Memory B cell (primary cell): Measurements from ENCODE around the gene FAM89A.
A peak's percentile ranks its signal among the peaks of the same experiment; 100 is the strongest.

ENCODE experiments used
- ATAC-seq: fragments of 150-1000 bp; cut with Tn5 transposase; 2 replicates; pipeline ENCODE4 v1.10.0; 2021; ENCODE audit warnings: low read depth, mild to moderate bottlenecking, moderate library complexity
- DNase-seq, 2 donors: peaks; one replicate each; pipeline ENCODE4 v3.0.0; 2022; ENCODE audit warnings: low spot score in 2 of 2
- H3K27ac Mint-ChIP-seq: one replicate; pipeline ENCODE4 v1.8.0; 2022; ENCODE audit warnings: mild to moderate bottlenecking, moderate library complexity, mixed read lengths
- H3K27me3 Mint-ChIP-seq: one replicate; pipeline ENCODE4 v1.8.0; 2022; ENCODE audit warnings: mixed read lengths
- H3K36me3 Mint-ChIP-seq: one replicate; pipeline ENCODE4 v1.8.0; 2022; ENCODE audit warnings: mild to moderate bottlenecking, mixed read lengths
- H3K4me1 Mint-ChIP-seq: one replicate; pipeline ENCODE4 v1.8.0; 2022; ENCODE audit warnings: mixed read lengths
- H3K4me3 Mint-ChIP-seq: one replicate; pipeline ENCODE4 v1.8.0; 2022; ENCODE audit warnings: mild to moderate bottlenecking, moderate library complexity, mixed read lengths
- H3K9me3 Mint-ChIP-seq: one replicate; pipeline ENCODE4 v1.8.0; 2022; ENCODE audit warnings: mixed read lengths

FAM89A gene

GRCh38 chr1:230982696-230983095, 57.4 kb downstream of the FAM89A start:
- DNase-seq (no peak), ATAC-seq (no peak)

GRCh38 chr1:230979952-230980351, 60.1 kb downstream of the FAM89A start:
- peak overlapping the region; percentile 90 for H3K4me3 Mint-ChIP-seq
- H3K27ac Mint-ChIP-seq, result no peak overlapping the region
- H3K4me1 Mint-ChIP-seq, result peaks cover 23% of the 10 kb centered on the region
- H3K9me3 Mint-ChIP-seq, result no peaks in the 10 kb centered on the region
- no peaks in the 10 kb centered on the region for H3K27me3 Mint-ChIP-seq
- peaks cover 4% of the 10 kb centered on the region for H3K36me3 Mint-ChIP-seq
- ATAC-seq (no peak), DNase-seq (no peak)

More at GRCh38 chr1:230982696-230983095, 57.4 kb downstream of the FAM89A start:
- Mint-ChIP-seq H3K27ac (no peak overlapping the region), H3K4me3 (no peak overlapping the region), H3K4me1 (peaks cover 14% of the 10 kb centered on the region), H3K27me3 (no peaks in the 10 kb centered on the region), H3K9me3 (no peaks in the 10 kb centered on the region), H3K36me3 (peaks cover 8% of the 10 kb centered on the region)

- Mint-ChIP-seq H3K27ac (no peak overlapping the region), H3K36me3 (peaks cover 4% of the 10 kb centered on the region), H3K4me3 (peak overlapping the region; percentile 90), H3K27me3 (no peaks in the 10 kb centered on the region), H3K9me3 (no peaks in the 10 kb centered on the region), H3K4me1 (peaks cover 22% of the 10 kb centered on the region)
- DNase-seq (no peak), ATAC-seq (no peak)
These were observed 60.7 kb downstream of the FAM89A start for GRCh38 chr1:230979389-230979716.

- ATAC-seq, result peak; percentile 89
- peak; percentile 89 to 97 for DNase-seq
- H3K27ac Mint-ChIP-seq, result peak within 1 kb of the TSS; percentile 95
- peaks cover 4% of the 10 kb centered on the region for H3K36me3 Mint-ChIP-seq
- no peaks in the 10 kb centered on the region for H3K27me3 Mint-ChIP-seq
- peaks cover 21% of the 10 kb centered on the region for H3K4me1 Mint-ChIP-seq
- H3K9me3 Mint-ChIP-seq, result no peaks in the 10 kb centered on the region
- H3K4me3 Mint-ChIP-seq, result peak within 1 kb of the TSS; percentile 99
These were observed 61.3 kb downstream of the FAM89A start, which contains the start of the genes ARV1 and TTC13 for GRCh38 chr1:230978491-230979388. Gene ARV1, plus strand, starts transcription at chr1:230979094. Its CDS starts 12 bp downstream, at chr1:230979106. Gene TTC13, minus strand, starts transcription at chr1:230978861. Its CDS starts 31 bp downstream, at chr1:230978830.

GRCh38 chr1:230977761-230978490, 62.1 kb downstream of the FAM89A start:
- Mint-ChIP-seq H3K27ac (peak overlapping the region; percentile 95), H3K27me3 (no peaks in the 10 kb centered on the region)

GRCh38 chr1:230976825-230977747, 63.0 kb downstream of the FAM89A start:
- DNase-seq (peak in 1 of 2 donors; percentile 16), ATAC-seq (no peak)
- peak overlapping the region; percentile 95 for H3K27ac Mint-ChIP-seq
- H3K4me1 Mint-ChIP-seq, result peaks cover 32% of the 10 kb centered on the region
- H3K27me3 Mint-ChIP-seq, result no peaks in the 10 kb centered on the region
- H3K4me3 Mint-ChIP-seq, result peak overlapping the region; percentile 99
- H3K9me3 Mint-ChIP-seq, result no peaks in the 10 kb centered on the region
- H3K36me3 Mint-ChIP-seq, result peaks cover 4% of the 10 kb centered on the region

More at GRCh38 chr1:230977761-230978490, 62.1 kb downstream of the FAM89A start:
- ATAC-seq, result no peak
- no peak for DNase-seq
- H3K4me3 Mint-ChIP-seq, result peak overlapping the region; percentile 99
- peaks cover 26% of the 10 kb centered on the region for H3K4me1 Mint-ChIP-seq
- H3K9me3 Mint-ChIP-seq, result no peaks in the 10 kb centered on the region
- H3K36me3 Mint-ChIP-seq, result peaks cover 4% of the 10 kb centered on the region

- DNase-seq (no peak), ATAC-seq (no peak)
- peaks cover 4% of the 10 kb centered on the region for H3K36me3 Mint-ChIP-seq
- no peaks in the 10 kb centered on the region for H3K9me3 Mint-ChIP-seq
- no peak overlapping the region for H3K4me3 Mint-ChIP-seq
- H3K27me3 Mint-ChIP-seq, result no peaks in the 10 kb centered on the region
- H3K27ac Mint-ChIP-seq, result peak overlapping the region; percentile 95
- peaks cover 39% of the 10 kb centered on the region for H3K4me1 Mint-ChIP-seq
These were observed 63.7 kb downstream of the FAM89A start for GRCh38 chr1:230976360-230976759.

GRCh38 chr1:230975636-230976035, 64.4 kb downstream of the FAM89A start:
- no peak overlapping the region for H3K4me3 Mint-ChIP-seq
- H3K4me1 Mint-ChIP-seq, result peaks cover 41% of the 10 kb centered on the region
- no peaks in the 10 kb centered on the region for H3K9me3 Mint-ChIP-seq
- H3K36me3 Mint-ChIP-seq, result peaks cover 4% of the 10 kb centered on the region
- peak overlapping the region; percentile 95 for H3K27ac Mint-ChIP-seq
- ATAC-seq, result no peak
- H3K27me3 Mint-ChIP-seq, result no peaks in the 10 kb centered on the region
- no peak for DNase-seq

- Mint-ChIP-seq H3K27ac (peak overlapping the region; percentile 85), H3K9me3 (no peaks in the 10 kb centered on the region), H3K4me3 (peak overlapping the region; percentile 58), H3K27me3 (no peaks in the 10 kb centered on the region), H3K36me3 (peaks cover 13% of the 10 kb centered on the region), H3K4me1 (peaks cover 52% of the 10 kb centered on the region)
- DNase-seq, result peak in 1 of 2 donors; percentile 29
- peak; percentile 87 for ATAC-seq
These were observed 67.2 kb downstream of the FAM89A start for GRCh38 chr1:230972855-230973271.

GRCh38 chr1:230971771-230972170, 68.3 kb downstream of the FAM89A start:
- Mint-ChIP-seq H3K4me1 (peaks cover 44% of the 10 kb centered on the region), H3K36me3 (peaks cover 13% of the 10 kb centered on the region), H3K9me3 (no peaks in the 10 kb centered on the region), H3K27me3 (no peaks in the 10 kb centered on the region), H3K4me3 (no peak overlapping the region), H3K27ac (peak overlapping the region; percentile 85)
- DNase-seq, result no peak
- ATAC-seq, result no peak

- peaks cover 40% of the 10 kb centered on the region for H3K4me1 Mint-ChIP-seq
- no peak for DNase-seq
These were observed 69.6 kb downstream of the FAM89A start for GRCh38 chr1:230970432-230970831.

More at GRCh38 chr1:230970432-230970831, 69.6 kb downstream of the FAM89A start:
- Mint-ChIP-seq H3K27me3 (no peaks in the 10 kb centered on the region), H3K36me3 (peaks cover 9% of the 10 kb centered on the region), H3K9me3 (no peaks in the 10 kb centered on the region), H3K27ac (peak overlapping the region; percentile 80), H3K4me3 (no peak overlapping the region)
- ATAC-seq, result no peak
